Measurements from ENCODE around the gene SDC3. TPM values are rescaled to one million over a fixed set of nuclear protein-coding genes. Genes with fewer than 3 reads are reported as not detected.
"Not testable (repeated sequence)": the region's sequence is repeated elsewhere in the genome, so short reads cannot be mapped to it uniquely, and the experiment has no call there.

Gene SDC3
- total and polyA plus RNA-seq, 5 donors from 2014 or later = 0.12 TPM; not detected in 4

DNA sequence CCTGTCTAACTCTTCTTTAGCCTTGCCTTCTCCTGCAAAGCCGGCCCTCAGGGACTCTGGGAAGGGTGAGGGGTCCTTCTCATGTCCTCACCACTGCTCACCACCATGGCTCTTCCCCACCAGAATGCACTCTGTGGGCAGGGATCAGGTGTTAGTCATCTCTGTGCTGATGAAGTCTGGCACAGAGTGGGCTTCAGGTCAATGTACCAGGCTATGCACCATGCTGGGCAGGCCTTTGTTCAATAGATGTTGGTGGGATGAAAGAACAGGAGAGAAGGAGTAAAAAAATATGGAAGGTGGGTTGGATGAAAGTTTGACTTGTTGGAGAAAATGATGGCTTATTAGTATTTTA lies 40.9 kb upstream of the SDC3 start:
- not testable (repeated sequence) for DNase-seq; ATAC-seq (ENCODE audit: low read depth in 2 of 2); H3K4me1 ChIP-seq (ENCODE audit: control insufficient read depth, insufficient read depth, low read length, poor library complexity, severe bottlenecking); H3K27me3 Mint-ChIP-seq; H3K27ac ChIP-seq (ENCODE audit: insufficient read depth, low read length, poor library complexity, severe bottlenecking); H3K9me3 Mint-ChIP-seq; H3K9me3 ChIP-seq (ENCODE audit: control insufficient read depth in 2 of 2, low read length in 2 of 2); H3K27me3 ChIP-seq (ENCODE audit: control insufficient read depth, insufficient read depth, low read length); H3K27ac Mint-ChIP-seq; H3K4me3 Mint-ChIP-seq; H3K4me3 ChIP-seq (ENCODE audit: low read depth, low read length)
- Mint-ChIP-seq H3K4me1 (peaks cover 10 to 31% (median 26%) of the 10 kb centered on the region in 4 donors), H3K36me3 (peaks cover 59% of the 10 kb centered on the region)
- H3K36me3 ChIP-seq (ENCODE audit: control insufficient read depth, insufficient read depth, low read length) = peaks cover 92% of the 10 kb centered on the region

DNA sequence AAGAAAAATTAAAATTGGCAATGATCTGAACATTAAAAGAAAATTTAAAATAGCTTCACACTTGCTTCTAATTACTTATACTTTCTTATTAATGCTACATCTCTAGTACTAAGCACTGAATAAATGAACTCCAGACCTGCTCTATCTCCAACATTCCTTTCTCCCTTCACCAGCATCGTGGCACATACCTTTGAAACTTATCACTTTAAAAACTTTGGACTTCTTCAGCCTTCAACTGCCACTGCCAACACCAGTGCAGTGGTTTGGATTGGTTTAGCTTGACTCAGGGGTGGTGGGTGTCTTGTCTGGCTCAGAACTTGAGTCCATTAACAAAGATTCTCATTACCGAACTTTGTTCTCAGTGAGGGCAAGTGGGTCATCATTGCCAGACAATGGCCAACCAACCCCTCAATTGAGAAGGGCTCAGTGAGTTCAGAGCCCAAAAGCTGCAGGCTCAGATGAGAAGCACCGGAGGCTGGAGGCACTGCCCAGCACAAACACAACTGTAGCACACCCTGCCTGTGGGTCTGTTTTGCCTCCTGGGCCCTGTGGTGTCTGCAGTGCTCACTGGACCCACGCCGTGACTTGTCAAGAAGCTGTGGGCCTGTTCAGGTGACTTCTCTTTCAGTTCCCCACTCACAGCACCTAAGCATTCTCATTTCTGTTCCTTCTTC lies 40.4 kb upstream of the SDC3 start:
- H3K27me3 ChIP-seq (ENCODE audit: control insufficient read depth, insufficient read depth, low read length); H3K4me3 Mint-ChIP-seq; H3K4me3 ChIP-seq (ENCODE audit: low read depth, low read length); H3K27me3 Mint-ChIP-seq; H3K9me3 ChIP-seq (ENCODE audit: control insufficient read depth in 2 of 2, low read length in 2 of 2); H3K27ac ChIP-seq (ENCODE audit: insufficient read depth, low read length, poor library complexity, severe bottlenecking); ATAC-seq (ENCODE audit: low read depth in 2 of 2); H3K9me3 Mint-ChIP-seq; H3K4me1 ChIP-seq (ENCODE audit: control insufficient read depth, insufficient read depth, low read length, poor library complexity, severe bottlenecking); DNase-seq: not testable (repeated sequence)
- Mint-ChIP-seq H3K36me3 (peaks cover 58% of the 10 kb centered on the region), H3K27ac (peak overlapping the region in 2 of 3 donors; percentile 64 to 88), H3K4me1 (peaks cover 10 to 29% (median 26%) of the 10 kb centered on the region in 4 donors)
- peaks cover 92% of the 10 kb centered on the region for H3K36me3 ChIP-seq (ENCODE audit: control insufficient read depth, insufficient read depth, low read length)

DNA sequence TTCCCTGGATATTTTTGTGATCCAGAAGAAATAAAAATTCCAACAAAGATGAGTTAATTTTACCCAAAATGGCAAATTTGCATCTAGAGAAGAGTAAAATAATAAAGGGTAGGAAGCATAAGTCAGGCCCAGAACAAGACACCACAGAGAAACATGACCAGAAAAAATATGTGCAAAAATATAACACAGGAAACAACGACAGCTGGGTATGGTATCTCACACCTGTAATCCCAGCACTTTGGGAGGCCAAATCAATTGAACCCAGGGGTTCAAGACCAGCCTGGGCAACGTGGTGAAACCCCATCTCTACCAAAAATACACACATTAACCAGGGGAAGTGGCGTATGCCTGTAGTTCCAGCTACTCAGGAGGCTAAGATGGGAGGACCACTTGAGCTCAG lies 39.7 kb upstream of the SDC3 start:
- no peaks in the 10 kb centered on the region for H3K9me3 ChIP-seq (ENCODE audit: control insufficient read depth in 2 of 2, low read length in 2 of 2)
- Mint-ChIP-seq H3K36me3 (peaks cover 59% of the 10 kb centered on the region), H3K27ac (peak overlapping the region in 2 of 3 donors; percentile 64 to 79), H3K4me1 (peaks cover 10 to 28% (median 23%) of the 10 kb centered on the region in 4 donors), H3K4me3 (no peak overlapping the region), H3K9me3 (no peaks in the 10 kb centered on the region), H3K27me3 (no peaks in the 10 kb centered on the region)
- ATAC-seq (ENCODE audit: low read depth in 2 of 2) (no peak), DNase-seq (no peak)
- no peak overlapping the region for H3K27ac ChIP-seq (ENCODE audit: insufficient read depth, low read length, poor library complexity, severe bottlenecking)
- no peaks in the 10 kb centered on the region for H3K27me3 ChIP-seq (ENCODE audit: control insufficient read depth, insufficient read depth, low read length)
- no peak overlapping the region for H3K4me3 ChIP-seq (ENCODE audit: low read depth, low read length)
- peaks cover 91% of the 10 kb centered on the region for H3K36me3 ChIP-seq (ENCODE audit: control insufficient read depth, insufficient read depth, low read length)
- H3K4me1 ChIP-seq (ENCODE audit: control insufficient read depth, insufficient read depth, low read length, poor library complexity, severe bottlenecking) = no peaks in the 10 kb centered on the region

DNA sequence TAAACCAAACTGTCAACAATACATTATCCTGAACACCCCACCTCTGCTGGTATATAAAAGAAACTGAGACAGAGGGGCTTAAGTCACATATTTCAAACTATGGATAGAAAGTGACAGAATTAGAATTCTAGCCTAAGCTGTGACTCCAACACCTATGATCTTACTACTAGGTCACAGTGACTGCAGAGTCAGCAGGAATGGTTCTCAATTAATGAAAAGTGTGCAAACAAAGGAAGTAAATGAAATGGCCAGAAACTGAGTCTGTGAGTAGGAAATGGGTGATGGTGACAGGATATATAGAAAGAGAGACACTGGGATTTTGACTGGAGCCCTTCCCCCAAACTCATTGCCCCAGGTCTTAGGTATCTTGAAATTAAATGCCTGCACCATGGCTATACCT lies 38.7 kb upstream of the SDC3 start:
- Mint-ChIP-seq H3K4me3 (no peak overlapping the region), H3K36me3 (peaks cover 56% of the 10 kb centered on the region), H3K27me3 (no peaks in the 10 kb centered on the region), H3K9me3 (no peaks in the 10 kb centered on the region), H3K4me1 (peaks cover 10 to 22% (median 19%) of the 10 kb centered on the region in 4 donors), H3K27ac (peak overlapping the region in 2 of 3 donors; percentile 22 to 69)
- no peaks in the 10 kb centered on the region for H3K27me3 ChIP-seq (ENCODE audit: control insufficient read depth, insufficient read depth, low read length)
- no peak for DNase-seq
- no peak overlapping the region for H3K4me3 ChIP-seq (ENCODE audit: low read depth, low read length)
- no peaks in the 10 kb centered on the region for H3K9me3 ChIP-seq (ENCODE audit: control insufficient read depth in 2 of 2, low read length in 2 of 2)
- no peak for ATAC-seq (ENCODE audit: low read depth in 2 of 2)
- peaks cover 91% of the 10 kb centered on the region for H3K36me3 ChIP-seq (ENCODE audit: control insufficient read depth, insufficient read depth, low read length)
- H3K27ac ChIP-seq (ENCODE audit: insufficient read depth, low read length, poor library complexity, severe bottlenecking) = no peak overlapping the region
- H3K4me1 ChIP-seq (ENCODE audit: control insufficient read depth, insufficient read depth, low read length, poor library complexity, severe bottlenecking) = no peaks in the 10 kb centered on the region

GRCh38 chr1:30942326-30942963 lies 33.9 kb upstream of the SDC3 start:
- DNase-seq = no peak
- H3K27ac Mint-ChIP-seq = no peak overlapping the region

DNA sequence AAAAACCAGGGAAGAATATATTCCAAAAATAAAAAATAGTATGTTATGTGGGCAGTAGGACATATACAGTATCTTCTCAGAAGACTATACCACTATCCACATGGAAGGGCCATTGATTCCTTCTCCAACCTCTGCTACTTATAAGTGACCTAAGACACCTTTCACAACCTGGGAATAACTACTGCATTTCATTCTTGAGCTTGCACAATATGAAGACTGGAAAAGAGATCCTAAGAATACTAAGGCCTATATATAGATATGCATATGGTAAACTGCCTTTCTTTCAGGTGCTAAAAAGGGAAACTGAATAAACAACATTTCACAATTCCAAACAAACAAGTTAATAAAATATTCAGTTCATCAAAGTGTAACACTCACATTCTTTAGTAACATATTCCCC lies 32.0 kb upstream of the SDC3 start:
- no peak for DNase-seq
- Mint-ChIP-seq H3K36me3 (peaks cover 48% of the 10 kb centered on the region), H3K27ac (no peak overlapping the region), H3K4me1 (peaks cover 0 to 5% (median 0%) of the 10 kb centered on the region in 4 donors), H3K9me3 (no peaks in the 10 kb centered on the region), H3K27me3 (no peaks in the 10 kb centered on the region), H3K4me3 (no peak overlapping the region)
- H3K36me3 ChIP-seq (ENCODE audit: control insufficient read depth, insufficient read depth, low read length) = peaks cover 87% of the 10 kb centered on the region
- H3K9me3 ChIP-seq (ENCODE audit: control insufficient read depth in 2 of 2, low read length in 2 of 2) = no peaks in the 10 kb centered on the region
- no peaks in the 10 kb centered on the region for H3K27me3 ChIP-seq (ENCODE audit: control insufficient read depth, insufficient read depth, low read length)
- no peak for ATAC-seq (ENCODE audit: low read depth in 2 of 2)
- H3K4me1 ChIP-seq (ENCODE audit: control insufficient read depth, insufficient read depth, low read length, poor library complexity, severe bottlenecking) = no peaks in the 10 kb centered on the region
- no peak overlapping the region for H3K27ac ChIP-seq (ENCODE audit: insufficient read depth, low read length, poor library complexity, severe bottlenecking)
- no peak overlapping the region for H3K4me3 ChIP-seq (ENCODE audit: low read depth, low read length)

More at GRCh38 chr1:30942326-30942963, 33.9 kb upstream of the SDC3 start:
- Mint-ChIP-seq H3K4me1 (peaks cover 0 to 11% (median 3%) of the 10 kb centered on the region in 4 donors), H3K9me3 (no peaks in the 10 kb centered on the region), H3K4me3 (no peak overlapping the region), H3K36me3 (peaks cover 44% of the 10 kb centered on the region), H3K27me3 (no peaks in the 10 kb centered on the region)
- ATAC-seq (ENCODE audit: low read depth in 2 of 2) = no peak
- Histone ChIP-seq H3K36me3 (ENCODE audit: control insufficient read depth, insufficient read depth, low read length) (peaks cover 88% of the 10 kb centered on the region), H3K4me3 (ENCODE audit: low read depth, low read length) (no peak overlapping the region), H3K9me3 (ENCODE audit: control insufficient read depth in 2 of 2, low read length in 2 of 2) (no peaks in the 10 kb centered on the region), H3K27ac (ENCODE audit: insufficient read depth, low read length, poor library complexity, severe bottlenecking) (no peak overlapping the region), H3K27me3 (ENCODE audit: control insufficient read depth, insufficient read depth, low read length) (no peaks in the 10 kb centered on the region), H3K4me1 (ENCODE audit: control insufficient read depth, insufficient read depth, low read length, poor library complexity, severe bottlenecking) (no peaks in the 10 kb centered on the region)

- Histone ChIP-seq H3K27ac (ENCODE audit: insufficient read depth, low read length, poor library complexity, severe bottlenecking) (no peak overlapping the region), H3K27me3 (ENCODE audit: control insufficient read depth, insufficient read depth, low read length) (no peaks in the 10 kb centered on the region), H3K4me1 (ENCODE audit: control insufficient read depth, insufficient read depth, low read length, poor library complexity, severe bottlenecking) (no peaks in the 10 kb centered on the region), H3K4me3 (ENCODE audit: low read depth, low read length) (no peak overlapping the region), H3K36me3 (ENCODE audit: control insufficient read depth, insufficient read depth, low read length) (peaks cover 78% of the 10 kb centered on the region), H3K9me3 (ENCODE audit: control insufficient read depth in 2 of 2, low read length in 2 of 2) (no peaks in the 10 kb centered on the region)
- ATAC-seq (ENCODE audit: low read depth in 2 of 2) (no peak), DNase-seq (no peak)
- H3K4me3 Mint-ChIP-seq = peak overlapping the region in 1 of 4 donors; percentile 73
- no peaks in the 10 kb centered on the region for H3K9me3 Mint-ChIP-seq
- no peaks in the 10 kb centered on the region for H3K27me3 Mint-ChIP-seq
- H3K27ac Mint-ChIP-seq = peak overlapping the region in 1 of 3 donors; percentile 85
- peaks cover 45% of the 10 kb centered on the region for H3K36me3 Mint-ChIP-seq
- no peaks in the 10 kb centered on the region for H3K4me1 Mint-ChIP-seq
Observed at GRCh38 chr1:30936541-30937171, 28.1 kb upstream of the SDC3 start.

All from CD4-positive, CD25-positive, alpha-beta regulatory T cell (primary cell).